ENCODE measurements around the gene SCLT1.

Gene SCLT1

DNA sequence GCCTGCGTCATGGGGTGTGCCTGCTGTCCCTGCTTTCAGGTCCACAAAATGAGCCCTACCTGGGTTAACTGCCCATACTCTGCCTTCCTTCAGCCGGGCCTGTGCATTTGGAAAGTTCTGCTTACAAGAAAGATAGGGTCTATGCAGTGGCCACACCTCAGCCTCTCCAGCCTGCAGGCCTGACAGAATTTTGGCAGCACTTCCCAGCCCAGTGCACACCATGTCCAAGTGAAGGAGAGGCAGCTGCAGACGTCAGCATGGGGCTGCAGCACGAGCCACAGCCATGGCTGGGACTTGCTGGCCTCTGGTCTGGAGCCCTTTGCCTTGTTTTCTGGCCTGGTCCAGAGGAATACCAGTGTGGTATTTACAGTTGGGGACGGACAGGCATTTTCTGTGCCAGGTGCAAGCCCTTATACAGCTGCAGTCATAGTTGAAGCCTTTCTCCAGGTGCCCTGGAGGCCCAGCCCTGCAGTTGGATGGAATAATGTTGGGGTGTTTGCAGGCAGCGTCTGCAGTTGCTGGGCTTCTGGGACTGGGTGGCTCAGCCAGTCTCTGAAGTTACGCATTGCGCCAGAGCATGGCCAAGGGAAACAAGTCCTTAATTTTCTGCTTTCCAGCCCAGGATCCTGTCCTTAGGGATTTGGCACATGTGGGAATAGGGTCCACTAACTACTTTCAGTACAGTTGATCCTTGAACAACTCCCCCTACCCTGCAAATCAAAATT is 257.7 kb downstream of the SCLT1 start:
- no peak for DNase-seq

All from CD4-positive, alpha-beta T cell treated with Interleukin-1 beta for 1 hour (primary cell).